Small intestine (tissue), 4 donors: ENCODE measurements around the gene IFNA8. TPM values are rescaled to one million over a fixed set of nuclear protein-coding genes. Genes with fewer than 3 reads are reported as not detected.

Source experiments
- polyA plus RNA-seq, 4 donors: library from polyadenylated mRNA; stranded (reverse) in 3 of 4; unstranded in 1 of 4; fragments of 200-250 nt in 3 of 4; fragments of 120-200 nt in 1 of 4; gene quantifications; one replicate each; pipeline versions ENCODE4 v1.2.1 to v1.2.3, GENCODE V29; 2013
- donor health status: healthy with polysubstance abuse.
- donor health status: Bipolar disorder and iron deficiency.
- donor health status: healthy.

Gene IFNA8
- polyA plus RNA-seq, 4 donors: not detected

Other genes with a start within 250 kb of the IFNA8 start
- gene IFNA21, start 242.5 kb upstream of the IFNA8 start, polyA plus RNA-seq: not detected
- not detected for gene IFNA4, start 221.5 kb upstream of the IFNA8 start, polyA plus RNA-seq
- gene IFNA7, start 206.9 kb upstream of the IFNA8 start, polyA plus RNA-seq: not detected
- not detected for gene IFNA10, start 202.0 kb upstream of the IFNA8 start, polyA plus RNA-seq
- not detected for gene IFNA16, start 191.8 kb upstream of the IFNA8 start, polyA plus RNA-seq
- not detected for gene IFNA17, start 180.9 kb upstream of the IFNA8 start, polyA plus RNA-seq
- not detected for gene IFNA14, start 169.1 kb upstream of the IFNA8 start, polyA plus RNA-seq
- not detected for gene IFNA5, start 103.8 kb upstream of the IFNA8 start, polyA plus RNA-seq
- gene KLHL9, start 73.7 kb upstream of the IFNA8 start, polyA plus RNA-seq: 10 to 100 TPM in 1 of 4 donors, 1 to 10 TPM in 3; 4.6 to 31.5 (median 7.5) TPM
- gene IFNA6, start 58.2 kb upstream of the IFNA8 start, polyA plus RNA-seq: not detected
- not detected for gene IFNA13, start 41.1 kb upstream of the IFNA8 start, polyA plus RNA-seq
- gene IFNA2, start 23.7 kb upstream of the IFNA8 start, polyA plus RNA-seq: not detected
- gene IFNA1, start 31.3 kb downstream of the IFNA8 start, polyA plus RNA-seq: not detected
- gene IFNE, start 73.2 kb downstream of the IFNA8 start, polyA plus RNA-seq: 1 to 10 TPM in 2 of 4 donors, under 1 TPM in 2; 0.73 to 5.4 (median 1.4) TPM